ENCODE results near the gene MCU.

Gene MCU

DNA sequence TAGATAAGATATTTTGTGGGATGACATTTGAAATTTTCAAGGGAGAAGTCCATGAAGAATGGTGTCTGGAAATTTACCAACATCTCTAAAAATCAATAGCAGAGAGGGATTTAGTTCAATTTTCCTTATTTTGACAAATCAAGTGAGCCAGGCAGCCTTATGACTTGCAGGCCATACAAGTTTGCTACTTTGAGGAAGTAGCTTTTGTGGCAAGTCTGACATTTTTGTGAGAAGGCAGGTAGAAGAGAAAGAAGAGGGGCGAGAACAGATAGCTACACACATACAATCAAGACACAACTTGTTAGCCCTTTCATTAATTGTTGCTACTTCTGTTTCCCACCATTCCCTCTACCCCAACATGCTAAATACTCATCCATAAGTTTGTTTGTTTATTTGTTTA is 127.1 kb downstream of the MCU start:
- DNase-seq (ENCODE audit: low read depth), result no peak
- H3K4me3 ChIP-seq (replicated peaks; ENCODE audit: low read depth, low read length), result no peak overlapping the region
- TF ChIP-seq, protein P1, sequence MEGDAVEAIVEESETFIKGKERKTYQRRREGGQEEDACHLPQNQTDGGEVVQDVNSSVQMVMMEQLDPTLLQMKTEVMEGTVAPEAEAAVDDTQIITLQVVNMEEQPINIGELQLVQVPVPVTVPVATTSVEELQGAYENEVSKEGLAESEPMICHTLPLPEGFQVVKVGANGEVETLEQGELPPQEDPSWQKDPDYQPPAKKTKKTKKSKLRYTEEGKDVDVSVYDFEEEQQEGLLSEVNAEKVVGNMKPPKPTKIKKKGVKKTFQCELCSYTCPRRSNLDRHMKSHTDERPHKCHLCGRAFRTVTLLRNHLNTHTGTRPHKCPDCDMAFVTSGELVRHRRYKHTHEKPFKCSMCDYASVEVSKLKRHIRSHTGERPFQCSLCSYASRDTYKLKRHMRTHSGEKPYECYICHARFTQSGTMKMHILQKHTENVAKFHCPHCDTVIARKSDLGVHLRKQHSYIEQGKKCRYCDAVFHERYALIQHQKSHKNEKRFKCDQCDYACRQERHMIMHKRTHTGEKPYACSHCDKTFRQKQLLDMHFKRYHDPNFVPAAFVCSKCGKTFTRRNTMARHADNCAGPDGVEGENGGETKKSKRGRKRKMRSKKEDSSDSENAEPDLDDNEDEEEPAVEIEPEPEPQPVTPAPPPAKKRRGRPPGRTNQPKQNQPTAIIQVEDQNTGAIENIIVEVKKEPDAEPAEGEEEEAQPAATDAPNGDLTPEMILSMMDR (IDR thresholded peaks at IDR 0.05; ENCODE audit: low read length, missing control alignments), result no peak

DNA sequence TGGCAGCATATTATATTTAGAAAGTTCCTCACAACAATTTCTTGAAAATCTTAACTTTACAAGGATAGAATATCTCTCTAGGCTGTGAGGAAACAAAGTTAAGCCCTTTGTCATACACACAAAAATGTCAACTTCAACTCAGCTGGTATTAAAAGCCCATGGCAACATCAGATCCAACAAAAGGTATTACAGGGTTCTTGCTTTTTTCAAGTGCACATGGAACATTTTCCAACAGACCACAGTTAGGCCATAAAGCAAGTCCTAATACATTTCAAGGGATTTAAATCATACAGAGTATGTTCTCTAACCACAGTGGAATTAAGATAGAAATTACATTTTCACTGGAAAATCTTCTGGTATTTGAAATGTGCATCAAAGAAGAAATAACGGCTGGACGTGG is 129.7 kb downstream of the MCU start:
- no peak for DNase-seq (ENCODE audit: low read depth)

GRCh38 chr10:72822342-72822986 is 130.5 kb downstream of the MCU start:
- TF ChIP-seq, protein P1 (IDR thresholded peaks at IDR 0.05; ENCODE audit: low read length, missing control alignments), result no peak
- DNase-seq (ENCODE audit: low read depth), result no peak

More for the DNA sequence above, 129.7 kb downstream of the MCU start:
- TF ChIP-seq, protein P1 (IDR thresholded peaks at IDR 0.05; ENCODE audit: low read length, missing control alignments), result no peak
- no peak overlapping the region for H3K4me3 ChIP-seq (replicated peaks; ENCODE audit: low read depth, low read length)

GRCh38 chr10:72825163-72825562 is 133.2 kb downstream of the MCU start:
- H3K4me3 ChIP-seq (replicated peaks; ENCODE audit: low read depth, low read length), result no peak overlapping the region
- TF ChIP-seq, protein P1 (IDR thresholded peaks at IDR 0.05; ENCODE audit: low read length, missing control alignments), result no peak
- no peak for DNase-seq (ENCODE audit: low read depth)

More at GRCh38 chr10:72822342-72822986, 130.5 kb downstream of the MCU start:
- no peak overlapping the region for H3K4me3 ChIP-seq (replicated peaks; ENCODE audit: low read depth, low read length)

DNA sequence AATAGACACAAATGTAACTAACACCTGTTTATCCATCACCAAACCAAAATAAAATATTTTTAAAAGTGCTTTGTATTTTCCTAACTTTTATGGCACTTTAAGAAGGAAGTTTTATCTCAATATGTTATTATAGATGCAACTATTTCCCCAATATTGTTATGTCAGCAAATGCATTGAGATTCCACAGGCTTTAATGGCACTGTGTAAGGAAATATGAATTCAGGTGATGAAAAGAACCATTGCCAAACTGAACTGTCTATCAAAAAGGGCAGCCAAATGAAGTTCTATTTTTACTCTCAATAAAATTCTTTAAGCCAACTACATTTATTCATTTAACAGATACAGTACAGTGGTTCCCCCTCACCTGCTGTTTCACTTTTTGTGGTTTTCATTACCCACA is 134.4 kb downstream of the MCU start:
- H3K4me3 ChIP-seq (replicated peaks; ENCODE audit: low read depth, low read length), result no peak overlapping the region
- TF ChIP-seq, protein P1 (IDR thresholded peaks at IDR 0.05; ENCODE audit: low read length, missing control alignments), result no peak
- no peak for DNase-seq (ENCODE audit: low read depth)

DNA sequence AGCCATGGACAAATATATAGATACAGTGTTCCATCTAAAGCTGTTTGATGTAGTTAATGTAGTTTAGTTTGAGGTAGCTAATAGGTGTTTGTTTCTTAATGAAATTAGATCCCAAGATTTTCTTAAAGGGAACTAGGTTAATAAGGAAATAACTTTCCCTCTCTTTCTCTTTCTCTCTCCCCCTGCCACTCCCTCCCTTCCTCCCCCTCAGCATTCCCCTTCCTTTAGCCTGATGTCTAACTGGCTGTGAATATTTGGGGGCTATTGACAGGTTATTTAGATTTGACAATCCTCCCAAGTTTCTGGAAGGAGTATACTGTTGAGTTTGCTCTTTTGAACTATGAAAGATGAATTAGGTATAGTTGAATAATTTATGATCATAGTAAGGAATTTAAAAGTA is 136.4 kb downstream of the MCU start:
- TF ChIP-seq, protein P1 (IDR thresholded peaks at IDR 0.05; ENCODE audit: low read length, missing control alignments), result no peak

GRCh38 chr10:72830625-72831024 is 138.7 kb downstream of the MCU start:
- TF ChIP-seq, protein P1 (IDR thresholded peaks at IDR 0.05; ENCODE audit: low read length, missing control alignments), result no peak
- H3K4me3 ChIP-seq (replicated peaks; ENCODE audit: low read depth, low read length), result no peak overlapping the region
- no peak for DNase-seq (ENCODE audit: low read depth)

More for the DNA sequence above, 136.4 kb downstream of the MCU start:
- no peak for DNase-seq (ENCODE audit: low read depth)
- no peak overlapping the region for H3K4me3 ChIP-seq (replicated peaks; ENCODE audit: low read depth, low read length)

Measured in fibroblast of pulmonary artery (primary cell).